ENCODE results near the gene ADAMTS9. TPM values are rescaled to one million over a fixed set of nuclear protein-coding genes. Genes with fewer than 3 reads are reported as not detected.

Gene ADAMTS9
- total and polyA plus RNA-seq, 3 donors from 2014 or later, result 5.1 to 8.1 (median 5.9) TPM

DNA sequence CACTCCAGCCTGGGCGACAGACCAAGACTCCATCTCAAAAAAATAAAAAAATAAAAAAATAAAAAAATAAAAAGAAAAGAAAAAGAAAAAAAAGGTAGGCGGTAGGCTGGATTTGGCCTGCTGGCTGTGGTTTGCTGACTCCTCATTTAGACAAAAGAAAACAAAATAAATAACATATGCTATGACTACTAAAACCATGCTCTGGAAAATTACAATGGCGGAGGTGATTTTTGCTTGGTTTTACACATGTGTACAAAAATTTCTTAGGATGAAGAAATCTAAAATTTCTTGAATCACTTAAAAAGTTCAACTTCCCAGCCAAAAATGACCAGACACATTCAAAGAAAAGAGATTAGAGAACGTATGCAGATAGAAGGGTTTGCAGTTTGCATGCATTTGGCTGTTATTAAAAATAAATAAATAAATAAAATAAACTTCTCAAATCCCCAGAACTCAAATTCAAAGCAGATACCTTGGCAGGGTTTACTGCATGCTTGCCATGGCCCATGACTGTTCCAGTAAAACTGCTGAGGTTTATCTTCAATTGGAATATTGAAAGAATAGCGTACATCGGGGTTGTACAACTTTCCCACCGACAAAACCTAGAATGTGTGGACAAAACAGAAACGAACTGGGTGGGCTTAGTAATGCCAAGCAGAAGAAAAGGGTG, 65.9 kb downstream of the ADAMTS9 start:
- WGBS, 2 donors, result 85 to 90% methylated on average over 8 of the region's 8 CpGs
- intact Hi-C loops (cut with DNase I; ENCODE audit: low total_unique reads), result no loop called here
- no peak for DNase-seq
- Histone ChIP-seq H3K27me3 (no peaks in the 10 kb centered on the region), H3K9me3 (no peaks in the 10 kb centered on the region), H3K36me3 (ENCODE audit: low read depth, missing control alignments) (no peaks in the 10 kb centered on the region), H3K4me1 (no peaks in the 10 kb centered on the region), H3K27ac (no peak overlapping the region), H3K4me3 (no peak overlapping the region)
- TF ChIP-seq CTCF (IDR thresholded peaks at IDR 0.05), result no peak
- no peak for TF ChIP-seq POLR2A (IDR thresholded peaks at IDR 0.05)

- Histone ChIP-seq H3K27me3 (no peaks in the 10 kb centered on the region), H3K4me1 (no peaks in the 10 kb centered on the region), H3K27ac (no peak overlapping the region), H3K4me3 (no peak overlapping the region), H3K9me3 (no peaks in the 10 kb centered on the region), H3K36me3 (ENCODE audit: low read depth, missing control alignments) (no peaks in the 10 kb centered on the region)
- intact Hi-C loops (cut with DNase I; ENCODE audit: low total_unique reads), result no loop called here
- TF ChIP-seq POLR2A (IDR thresholded peaks at IDR 0.05) (no peak), CTCF (IDR thresholded peaks at IDR 0.05) (no peak)
- WGBS, 2 donors, result 88 to 93% methylated on average over 8 of the region's 8 CpGs
- DNase-seq, result no peak
Measured at GRCh38 chr3:64621275-64621674, 66.5 kb downstream of the ADAMTS9 start.

GRCh38 chr3:64620020-64620419, 67.8 kb downstream of the ADAMTS9 start:
- Histone ChIP-seq H3K27ac (no peak overlapping the region), H3K4me1 (no peaks in the 10 kb centered on the region), H3K27me3 (no peaks in the 10 kb centered on the region), H3K4me3 (no peak overlapping the region), H3K36me3 (ENCODE audit: low read depth, missing control alignments) (no peaks in the 10 kb centered on the region), H3K9me3 (no peaks in the 10 kb centered on the region)
- intact Hi-C loops (cut with DNase I; ENCODE audit: low total_unique reads), result no loop called here
- WGBS, 2 donors, result 89 to 93% methylated on average over 1 of the region's 1 CpG
- no peak for DNase-seq
- TF ChIP-seq CTCF (IDR thresholded peaks at IDR 0.05), result no peak
- TF ChIP-seq POLR2A (IDR thresholded peaks at IDR 0.05), result no peak

DNA sequence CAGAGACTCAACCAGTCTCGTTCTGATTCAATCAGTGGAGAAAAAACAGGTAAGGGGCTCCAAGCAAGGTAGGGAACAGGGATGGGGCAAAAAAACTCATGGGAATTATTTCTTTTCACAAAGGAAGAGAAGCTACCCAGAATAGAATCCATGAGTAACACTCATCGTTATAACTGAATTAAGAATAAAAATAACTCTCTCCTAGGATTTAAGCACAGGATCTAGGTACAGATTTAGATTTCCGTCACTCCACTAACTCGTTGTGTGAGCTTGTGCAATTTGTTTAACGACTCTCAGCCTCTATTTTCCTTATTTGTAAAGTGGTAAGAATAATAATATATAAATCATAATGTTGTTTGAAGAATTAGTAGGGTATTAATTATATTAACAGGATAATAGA, 68.6 kb downstream of the ADAMTS9 start:
- intact Hi-C loops (cut with DNase I; ENCODE audit: low total_unique reads), result no loop called here
- Histone ChIP-seq H3K27me3 (no peaks in the 10 kb centered on the region), H3K9me3 (no peaks in the 10 kb centered on the region), H3K27ac (no peak overlapping the region), H3K36me3 (ENCODE audit: low read depth, missing control alignments) (no peaks in the 10 kb centered on the region), H3K4me1 (no peaks in the 10 kb centered on the region), H3K4me3 (no peak overlapping the region)
- TF ChIP-seq POLR2A (IDR thresholded peaks at IDR 0.05) (no peak), CTCF (IDR thresholded peaks at IDR 0.05) (no peak)
- 83 to 90% methylated on average over 5 of the region's 5 CpGs for WGBS, 2 donors
- no peak for DNase-seq

DNA sequence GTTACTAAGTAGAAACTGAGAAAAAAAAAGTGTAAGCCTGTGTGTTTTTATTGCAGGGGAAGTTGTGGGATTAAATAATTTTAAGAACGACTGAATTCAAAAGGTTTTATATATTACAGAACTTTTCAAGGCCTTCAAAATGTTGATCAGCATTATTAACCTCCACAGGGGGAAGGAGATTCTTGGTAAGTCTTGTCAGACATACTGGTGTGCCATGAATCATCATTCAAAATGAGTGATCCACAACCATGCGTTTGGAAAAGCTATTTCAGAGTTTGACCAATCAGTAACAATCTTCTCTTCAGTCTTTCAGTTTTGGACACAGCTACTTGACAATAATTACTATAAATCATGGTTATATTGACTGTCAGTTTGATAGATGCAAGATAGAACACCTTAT, 70.2 kb downstream of the ADAMTS9 start:
- Histone ChIP-seq H3K27me3 (no peaks in the 10 kb centered on the region), H3K36me3 (ENCODE audit: low read depth, missing control alignments) (no peaks in the 10 kb centered on the region), H3K9me3 (no peaks in the 10 kb centered on the region), H3K27ac (no peak overlapping the region), H3K4me3 (no peak overlapping the region), H3K4me1 (no peaks in the 10 kb centered on the region)
- TF ChIP-seq POLR2A (IDR thresholded peaks at IDR 0.05) (no peak), CTCF (IDR thresholded peaks at IDR 0.05) (no peak)
- no peak for DNase-seq
- 76 to 85% methylated on average over 2 of the region's 2 CpGs for WGBS, 2 donors
- intact Hi-C loops (cut with DNase I; ENCODE audit: low total_unique reads), result no loop called here

All from testis (tissue), 3 donors.